Left ventricle myocardium inferior (tissue), 1 donor: Measurements from ENCODE around the gene PIK3R6. TPM values are rescaled to one million over a fixed set of nuclear protein-coding genes. Genes with fewer than 3 reads are reported as not detected.

Source experiments
- DNase-seq: peaks from one replicate; pipeline ENCODE4 v3.0.0-alpha.2; 2020
- H3K27ac ChIP-seq: fragments of 200-600 bp; replicated peaks from 2 replicates; pipeline ENCODE4 v1.8.0; 2021
- H3K27me3 ChIP-seq: fragments of 200-600 bp; 2 replicates; pipeline ENCODE4 v1.8.0; 2021; ENCODE audit warnings: low read depth
- H3K36me3 ChIP-seq: fragments of 200-600 bp; 2 replicates; pipeline ENCODE4 v1.8.0; 2021
- H3K4me1 ChIP-seq: fragments of 200-600 bp; 2 replicates; pipeline ENCODE4 v1.8.0; 2021
- H3K4me3 ChIP-seq: fragments of 200-600 bp; 2 replicates; pipeline ENCODE4 v1.8.0; 2021; ENCODE audit warnings: mild to moderate bottlenecking, moderate library complexity
- H3K9me3 ChIP-seq: fragments of 200-600 bp; replicated peaks from 2 replicates; pipeline ENCODE4 v1.8.0; 2021
- CTCF ChIP-seq: fragments of 200-600 bp; IDR thresholded peaks from 2 replicates; pipeline ENCODE4 v1.8.0; 2021; ENCODE audit warnings: antibody characterized with exemption, mild to moderate bottlenecking, borderline replicate concordance
- intact Hi-C: fragments of 100-400 bp; cut with micrococcal nuclease; formaldehyde crosslinking; loops from one replicate; pipeline ENCODE4 v1.11.0; 2022
- total RNA-seq: library from RNA; stranded (reverse); fragmentation: NEBNext Ultra II Directional; extraction: Animal tissue kit (Norgen Biotek cat#: 25700); gene quantifications from one replicate; pipeline ENCODE4 v1.2.1, GENCODE V29; 2021
- donor health status: DM: no; HTN: yes; CAD: no; lungs with severe emphysema.

The PIK3R6 gene
- total RNA-seq, 1 donor from 2014 or later = 1.2 TPM

- no peak for TF ChIP-seq CTCF
- Histone ChIP-seq H3K9me3 (peaks cover 5% of the 10 kb centered on the region), H3K27me3 (peaks cover 89% of the 10 kb centered on the region), H3K4me3 (no peak overlapping the region), H3K4me1 (no peaks in the 10 kb centered on the region), H3K36me3 (no peaks in the 10 kb centered on the region), H3K27ac (no peak overlapping the region)
- intact Hi-C loops = no loop called here
- DNase-seq = no peak
Observed at GRCh38 chr17:8912084-8912981, 44.9 kb upstream of the PIK3R6 start.

GRCh38 chr17:8910969-8911604 is 43.6 kb upstream of the PIK3R6 start:
- Histone ChIP-seq H3K9me3 (no peaks in the 10 kb centered on the region), H3K27me3 (peaks cover 97% of the 10 kb centered on the region), H3K4me1 (no peaks in the 10 kb centered on the region), H3K36me3 (no peaks in the 10 kb centered on the region), H3K27ac (no peak overlapping the region), H3K4me3 (no peak overlapping the region)
- intact Hi-C loops = no loop called here
- DNase-seq = no peak
- no peak for TF ChIP-seq CTCF

GRCh38 chr17:8909586-8910270 is 42.3 kb upstream of the PIK3R6 start:
- Histone ChIP-seq H3K36me3 (no peaks in the 10 kb centered on the region), H3K27ac (no peak overlapping the region), H3K4me3 (no peak overlapping the region), H3K9me3 (no peaks in the 10 kb centered on the region), H3K27me3 (peaks cover 97% of the 10 kb centered on the region), H3K4me1 (no peaks in the 10 kb centered on the region)
- intact Hi-C loops = no loop called here
- TF ChIP-seq CTCF = no peak
- no peak for DNase-seq

- Histone ChIP-seq H3K36me3 (no peaks in the 10 kb centered on the region), H3K9me3 (no peaks in the 10 kb centered on the region), H3K27me3 (peaks cover 88% of the 10 kb centered on the region), H3K4me3 (no peak overlapping the region), H3K4me1 (no peaks in the 10 kb centered on the region), H3K27ac (no peak overlapping the region)
- no peak for TF ChIP-seq CTCF
- DNase-seq = no peak
- intact Hi-C loops = no loop called here
Observed at GRCh38 chr17:8905331-8905730, 37.9 kb upstream of the PIK3R6 start.

GRCh38 chr17:8904686-8905085 is 37.2 kb upstream of the PIK3R6 start:
- intact Hi-C loops = no loop called here
- Histone ChIP-seq H3K4me1 (no peaks in the 10 kb centered on the region), H3K36me3 (no peaks in the 10 kb centered on the region), H3K27me3 (peaks cover 83% of the 10 kb centered on the region), H3K4me3 (no peak overlapping the region), H3K27ac (no peak overlapping the region), H3K9me3 (no peaks in the 10 kb centered on the region)
- TF ChIP-seq CTCF = no peak
- no peak for DNase-seq
